NB4 (cell line): ENCODE measurements around the gene CEACAM20.

Experiments
- MYC ChIP-seq: IDR thresholded peaks from 2 replicates; pipeline ENCODE4 v1.6.1; 2011; ENCODE audit warnings: low read depth, low read length
- POLR2A ChIP-seq: IDR thresholded peaks from 2 replicates; pipeline ENCODE4 v1.6.1; 2011; ENCODE audit warnings: mild to moderate bottlenecking; ENCODE audit not compliant: insufficient read length; ENCODE audit errors: extremely low read depth
- TF ChIP-seq, protein P1 (sequence below): IDR thresholded peaks from one replicate; pipeline ENCODE4 v1.5.1; 2012; ENCODE audit warnings: low read depth, low read length

DNA sequence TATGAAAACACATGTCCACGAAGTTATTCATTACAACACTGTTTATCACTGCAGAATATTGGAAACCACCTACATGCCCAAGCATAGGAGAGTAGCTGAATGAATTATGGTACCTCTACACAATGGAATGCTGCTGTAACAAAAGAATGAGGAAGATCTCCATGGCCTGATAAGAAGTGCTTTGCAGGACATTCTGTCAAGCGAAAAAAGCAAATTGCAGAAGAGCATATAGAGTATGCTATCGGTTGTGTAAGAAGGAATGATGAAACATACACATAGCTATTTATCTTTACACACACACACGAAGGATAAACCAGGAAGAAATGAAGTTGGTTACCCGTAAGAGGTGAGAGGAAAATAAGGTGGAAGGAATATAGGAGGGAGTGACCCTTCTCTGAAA, 37.5 kb upstream of the CEACAM20 start:
- TF ChIP-seq, protein P1, sequence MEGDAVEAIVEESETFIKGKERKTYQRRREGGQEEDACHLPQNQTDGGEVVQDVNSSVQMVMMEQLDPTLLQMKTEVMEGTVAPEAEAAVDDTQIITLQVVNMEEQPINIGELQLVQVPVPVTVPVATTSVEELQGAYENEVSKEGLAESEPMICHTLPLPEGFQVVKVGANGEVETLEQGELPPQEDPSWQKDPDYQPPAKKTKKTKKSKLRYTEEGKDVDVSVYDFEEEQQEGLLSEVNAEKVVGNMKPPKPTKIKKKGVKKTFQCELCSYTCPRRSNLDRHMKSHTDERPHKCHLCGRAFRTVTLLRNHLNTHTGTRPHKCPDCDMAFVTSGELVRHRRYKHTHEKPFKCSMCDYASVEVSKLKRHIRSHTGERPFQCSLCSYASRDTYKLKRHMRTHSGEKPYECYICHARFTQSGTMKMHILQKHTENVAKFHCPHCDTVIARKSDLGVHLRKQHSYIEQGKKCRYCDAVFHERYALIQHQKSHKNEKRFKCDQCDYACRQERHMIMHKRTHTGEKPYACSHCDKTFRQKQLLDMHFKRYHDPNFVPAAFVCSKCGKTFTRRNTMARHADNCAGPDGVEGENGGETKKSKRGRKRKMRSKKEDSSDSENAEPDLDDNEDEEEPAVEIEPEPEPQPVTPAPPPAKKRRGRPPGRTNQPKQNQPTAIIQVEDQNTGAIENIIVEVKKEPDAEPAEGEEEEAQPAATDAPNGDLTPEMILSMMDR: no peak
- no peak for TF ChIP-seq POLR2A
- TF ChIP-seq MYC: no peak
